HepG2 (cell line): ENCODE results near the gene IRF2BPL. TPM values are rescaled to one million over a fixed set of nuclear protein-coding genes. Genes with fewer than 3 reads are reported as not detected.
A peak's percentile ranks its signal among the peaks of the same experiment; 100 is the strongest.

Source experiments
- ATAC-seq: fragments of 200-7000 bp; cut with Tn5 transposase; 3 replicates; pipeline ENCODE4 v1.9.1; 2020; ENCODE audit warnings: mild to moderate bottlenecking, moderate library complexity
- BruUV-seq: library from RNA; stranded (reverse); fragments of 400-500 nt; replicated peaks from 2 replicates; lab custom pipeline; 2021; lab: Mats Ljungman, UMichigan
- CTCF ChIA-PET: fragments of 300-600 bp; formaldehyde crosslinking; extraction: SDS; loops from one replicate; lab custom pipeline; 2021; ENCODE audit warnings: low total read pairs, inconsistent platforms, low intra/inter-chr PET ratio; lab: Yijun Ruan, JAX
- POLR2A ChIA-PET: fragments of 350-600 bp; sonication (Branson Sonifier 250); formaldehyde crosslinking; loops from one replicate; lab custom pipeline; 2020; ENCODE audit warnings: antibody characterized with exemption, inconsistent platforms; lab: Yijun Ruan, JAX
- DNase-seq: peaks from one replicate; pipeline ENCODE4 v3.0.0-alpha.2; 2015; ENCODE audit warnings: low spot score
- FAIRE-seq: peaks from 3 replicates; lab custom pipeline; 2011; peaks lifted over from hg19 to GRCh38; lab: Jason Lieb, UNC
- H2AFZ ChIP-seq: one replicate; pipeline ENCODE4 v1.6.1; 2011; ENCODE audit warnings: low read length, inconsistent platforms
- H3K27ac ChIP-seq: fragments of 300-600 bp; 3 replicates; pipeline ENCODE4 v1.8.0; 2011; ENCODE audit warnings: mixed run types, mild to moderate bottlenecking, mixed read lengths, low read length, inconsistent platforms; ENCODE audit not compliant: insufficient read depth; ENCODE audit errors: extremely low read length
- H3K27me3 ChIP-seq, 2 experiments: fragments of 200-600 bp in 1 of 2; 2 replicates in 1 of 2; 3 replicates in 1 of 2; pipeline versions ENCODE4 v1.6.0 to v1.8.0; 2011; ENCODE audit warnings: low read length in 2 of 2, mild to moderate bottlenecking in 2 of 2, moderate library complexity in 2 of 2, inconsistent platforms in 1 of 2; ENCODE audit not compliant: insufficient read depth in 2 of 2, control insufficient read depth in 1 of 2
- H3K36me3 ChIP-seq, 2 experiments: fragments of 200-600 bp in 1 of 2; replicated peaks in 1 of 2; 2 replicates in 1 of 2; 3 replicates in 1 of 2; pipeline versions ENCODE4 v1.5.1 to v1.8.0; 2011; ENCODE audit warnings: low read length in 2 of 2, inconsistent platforms in 1 of 2; ENCODE audit not compliant: insufficient read depth in 2 of 2, control insufficient read depth in 1 of 2
- H3K4me1 ChIP-seq: 2 replicates; pipeline ENCODE4 v1.5.1; 2012; ENCODE audit warnings: low read length, inconsistent platforms; ENCODE audit not compliant: insufficient read depth
- H3K4me2 ChIP-seq: 2 replicates; pipeline ENCODE4 v1.6.0; 2011; ENCODE audit warnings: low read depth, low read length, inconsistent platforms
- H3K4me3 ChIP-seq, 3 experiments: fragments of 200-600 bp in 1 of 3; sonication (generic), shearing (Covaris generic) in 1 of 3; replicated peaks in 1 of 3; 2 replicates each; pipeline ENCODE4 v1.5.1; 2011 to 2016; ENCODE audit warnings: low read length in 3 of 3, inconsistent platforms in 2 of 3, low read depth in 2 of 3, mild to moderate bottlenecking in 2 of 3, control low read depth in 1 of 3, mixed read lengths in 1 of 3; ENCODE audit not compliant: insufficient read depth in 1 of 3
- H3K79me2 ChIP-seq: one replicate; pipeline ENCODE4 v1.6.1; 2011; ENCODE audit warnings: low read length, inconsistent platforms; ENCODE audit not compliant: insufficient read depth
- H3K9ac ChIP-seq: 2 replicates; pipeline ENCODE4 v1.6.0; 2011; ENCODE audit warnings: mild to moderate bottlenecking, low read depth, low read length, inconsistent platforms; ENCODE audit not compliant: insufficient read depth
- H3K9me3 ChIP-seq: 2 replicates; pipeline ENCODE4 v1.5.1; 2012; ENCODE audit warnings: mild to moderate bottlenecking, low read length
- H4K20me1 ChIP-seq: 2 replicates; pipeline ENCODE4 v1.6.0; 2011; ENCODE audit warnings: inconsistent platforms, mild to moderate bottlenecking, low read length, moderate library complexity; ENCODE audit not compliant: insufficient read depth
- MZF1 ChIP-seq: sonication (generic); formaldehyde crosslinking; IDR thresholded peaks from 2 replicates; pipeline ENCODE4 v1.8.1; 2023; ENCODE audit warnings: mild to moderate bottlenecking, missing genetic modification reagents, borderline replicate concordance
- SKI ChIP-seq: fragments of 450-650 bp; IDR thresholded peaks from one replicate; pipeline ENCODE4 v1.6.1; 2018; ENCODE audit warnings: mild to moderate bottlenecking; ENCODE audit not compliant: partially characterized antibody
- ZNF121 ChIP-seq: sonication (generic); formaldehyde crosslinking; IDR thresholded peaks from 2 replicates; pipeline ENCODE4 v1.5.0; 2020; ENCODE audit warnings: mild to moderate bottlenecking, missing genetic modification reagents
- ZNF274 ChIP-seq: sonication (generic); formaldehyde crosslinking; IDR thresholded peaks from 2 replicates; pipeline ENCODE4 v1.5.1; 2020; ENCODE audit warnings: mild to moderate bottlenecking, missing genetic modification reagents
- ZNF547 ChIP-seq: sonication (generic); formaldehyde crosslinking; IDR thresholded peaks from 2 replicates; pipeline ENCODE4 v1.5.1; 2020; ENCODE audit warnings: mild to moderate bottlenecking, missing genetic modification reagents
- WGBS: methylation state at CpG from one replicate; pipeline ENCODE4 v1.1.6; 2017; ENCODE audit warnings: low lambda C conversion rate; 5-methylcytosine and 5-hydroxymethylcytosine counted together
- in situ Hi-C: cut with HindIII; loops from 2 replicates; pipeline ENCODE4 v1.10.0; 2017; ENCODE audit warnings: low pct_unique_long_range_greater_than_20kb; ENCODE audit not compliant: extremely low pct_ligation_motif_present
- intact Hi-C: fragments of 100-400 bp; cut with micrococcal nuclease; formaldehyde crosslinking; loops from one replicate; pipeline ENCODE4 v1.10.0; 2022; ENCODE audit not compliant: unreplicated experiment
- polyA plus RNA-seq, 8 experiments: library from polyadenylated mRNA; depleted of rRNA in 3 of 8; stranded (reverse) in 7 of 8; unstranded in 1 of 8; fragments of >200 nt; fragmentation: Illumina TruSeq in 4 of 8; extraction: Trizol in 4 of 8; gene quantifications; 2 replicates each; pipeline versions ENCODE4 v1.2.1 to v1.2.3, GENCODE V29; 2011 to 2016; ENCODE audit warnings: low read depth in 4 of 8, missing spikeins in 1 of 8, mixed read lengths in 1 of 8; ENCODE audit not compliant: insufficient read depth in 1 of 8
- total RNA-seq, 5 experiments: library from RNA; depleted of rRNA; stranded (reverse); fragments of >200 nt; fragmentation: Illumina TruSeq; extraction: Trizol; gene quantifications; 2 replicates each; pipeline ENCODE4 v1.2.3, GENCODE V29; 2016; ENCODE audit warnings: low read depth in 1 of 5
- TF ChIP-seq, protein P1 (sequence below): sonication (generic); formaldehyde crosslinking; IDR thresholded peaks from 2 replicates; pipeline ENCODE4 v1.4.0; 2020; ENCODE audit warnings: missing genetic modification reagents, borderline replicate concordance
- TF ChIP-seq, protein P2 (sequence below): IDR thresholded peaks from 2 replicates; pipeline ENCODE4 v1.6.1; 2016; ENCODE audit warnings: low read depth, borderline replicate concordance

Gene IRF2BPL
- total and polyA plus RNA-seq, 2 of the 13 experiments (the other 11 are each of a cell fraction or from before 2014, with no cell fraction given): 6.6 to 8.4 TPM

DNA sequence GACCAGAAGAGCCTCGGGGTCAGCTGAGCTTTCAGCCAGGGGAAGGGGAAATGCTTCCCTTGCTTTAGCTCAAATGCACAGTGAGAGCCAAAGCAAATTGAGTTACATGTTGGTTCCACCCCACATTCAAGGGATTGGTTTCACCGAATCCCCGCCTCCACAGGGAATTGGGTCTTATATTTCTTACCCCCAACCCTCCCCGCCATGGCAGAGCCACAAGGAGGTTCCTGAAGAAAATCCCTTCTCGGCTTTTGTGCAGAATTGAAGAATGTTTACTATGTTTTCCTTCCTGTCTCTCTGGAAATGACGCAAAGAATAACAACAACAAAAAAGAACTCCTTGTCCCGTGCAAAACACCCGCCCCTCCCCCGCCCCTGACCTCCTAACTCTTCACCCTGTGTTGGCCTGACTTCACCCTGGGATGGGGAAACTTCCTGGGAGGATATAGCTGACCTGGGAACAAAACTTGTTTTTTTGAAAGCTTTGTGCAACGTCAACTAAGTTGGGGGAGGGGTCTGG, 47.7 kb upstream of the IRF2BPL start:
- H3K9ac ChIP-seq: no peak overlapping the region
- H3K36me3 ChIP-seq: no peaks in the 10 kb centered on the region
- H3K4me2 ChIP-seq: no peak overlapping the region
- no peaks in the 10 kb centered on the region for H3K9me3 ChIP-seq
- H3K79me2 ChIP-seq: no peaks in the 10 kb centered on the region
- in situ Hi-C loops: no loop called here
- ATAC-seq (no peak), FAIRE-seq (no peak), DNase-seq (peak; percentile 19)
- intact Hi-C loops: no loop called here
- H4K20me1 ChIP-seq: no peaks in the 10 kb centered on the region
- H2AFZ ChIP-seq: no peak overlapping the region
- no TSS peak for BruUV-seq
- CTCF ChIA-PET: no interaction called here
- 23% methylated on average over 10 of the region's 10 CpGs for WGBS
- H3K4me1 ChIP-seq: peaks cover 16% of the 10 kb centered on the region
- H3K27ac ChIP-seq: no peak overlapping the region
- TF ChIP-seq, protein P1, sequence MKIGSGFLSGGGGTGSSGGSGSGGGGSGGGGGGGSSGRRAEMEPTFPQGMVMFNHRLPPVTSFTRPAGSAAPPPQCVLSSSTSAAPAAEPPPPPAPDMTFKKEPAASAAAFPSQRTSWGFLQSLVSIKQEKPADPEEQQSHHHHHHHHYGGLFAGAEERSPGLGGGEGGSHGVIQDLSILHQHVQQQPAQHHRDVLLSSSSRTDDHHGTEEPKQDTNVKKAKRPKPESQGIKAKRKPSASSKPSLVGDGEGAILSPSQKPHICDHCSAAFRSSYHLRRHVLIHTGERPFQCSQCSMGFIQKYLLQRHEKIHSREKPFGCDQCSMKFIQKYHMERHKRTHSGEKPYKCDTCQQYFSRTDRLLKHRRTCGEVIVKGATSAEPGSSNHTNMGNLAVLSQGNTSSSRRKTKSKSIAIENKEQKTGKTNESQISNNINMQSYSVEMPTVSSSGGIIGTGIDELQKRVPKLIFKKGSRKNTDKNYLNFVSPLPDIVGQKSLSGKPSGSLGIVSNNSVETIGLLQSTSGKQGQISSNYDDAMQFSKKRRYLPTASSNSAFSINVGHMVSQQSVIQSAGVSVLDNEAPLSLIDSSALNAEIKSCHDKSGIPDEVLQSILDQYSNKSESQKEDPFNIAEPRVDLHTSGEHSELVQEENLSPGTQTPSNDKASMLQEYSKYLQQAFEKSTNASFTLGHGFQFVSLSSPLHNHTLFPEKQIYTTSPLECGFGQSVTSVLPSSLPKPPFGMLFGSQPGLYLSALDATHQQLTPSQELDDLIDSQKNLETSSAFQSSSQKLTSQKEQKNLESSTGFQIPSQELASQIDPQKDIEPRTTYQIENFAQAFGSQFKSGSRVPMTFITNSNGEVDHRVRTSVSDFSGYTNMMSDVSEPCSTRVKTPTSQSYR (CRISPR knock-in tag): peak; percentile 11; the same call in 1 of the 2 replicates
- TF ChIP-seq SKI: no peak
- H3K27me3 ChIP-seq: no peaks in the 10 kb centered on the region; a peak in 2 of 5 replicates
- H3K4me3 ChIP-seq: no peak overlapping the region
- POLR2A ChIA-PET: no interaction called here

DNA sequence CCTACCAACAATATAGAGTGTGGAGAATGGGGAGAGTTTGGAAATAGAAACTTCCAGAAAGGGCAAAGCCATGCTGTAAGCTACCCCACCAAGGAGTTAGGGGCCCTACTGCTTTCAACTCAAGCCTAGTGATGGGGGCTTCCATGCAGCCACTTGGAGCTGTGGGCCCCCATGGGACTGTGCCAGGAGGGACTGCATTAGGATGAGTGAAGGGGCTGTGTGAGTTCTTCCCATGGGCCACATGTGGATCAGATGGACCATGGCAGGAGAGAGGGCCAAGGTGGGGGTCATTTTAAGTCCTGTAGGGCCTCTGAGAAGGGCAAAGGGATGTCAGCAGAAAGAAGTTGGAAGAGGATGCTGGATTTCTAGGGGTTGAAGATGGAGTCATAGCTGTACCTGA, 46.5 kb upstream of the IRF2BPL start:
- CTCF ChIA-PET: no interaction called here
- Histone ChIP-seq H3K4me1 (peaks cover 16% of the 10 kb centered on the region), H3K9me3 (no peaks in the 10 kb centered on the region), H3K4me3 (no peak overlapping the region), H3K27me3 (peaks cover 0 to 1% of the 10 kb centered on the region in 2 experiments; a peak in 3 of 5 replicates), H3K4me2 (no peak overlapping the region), H3K36me3 (no peaks in the 10 kb centered on the region), H3K27ac (no peak overlapping the region), H4K20me1 (no peaks in the 10 kb centered on the region), H2AFZ (no peak overlapping the region), H3K79me2 (no peaks in the 10 kb centered on the region), H3K9ac (no peak overlapping the region)
- TF ChIP-seq ZNF274 (CRISPR knock-in tag) (no peak), ZNF547 (CRISPR knock-in tag) (no peak), MZF1 (CRISPR knock-in tag) (no peak), ZNF121 (no peak)
- TF ChIP-seq, protein P2, sequence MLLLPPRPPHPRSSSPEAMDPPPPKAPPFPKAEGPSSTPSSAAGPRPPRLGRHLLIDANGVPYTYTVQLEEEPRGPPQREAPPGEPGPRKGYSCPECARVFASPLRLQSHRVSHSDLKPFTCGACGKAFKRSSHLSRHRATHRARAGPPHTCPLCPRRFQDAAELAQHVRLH (CRISPR knock-in tag): no peak
- no peak for ATAC-seq
- DNase-seq: no peak
- POLR2A ChIA-PET: no interaction called here
- FAIRE-seq: no peak
- intact Hi-C loops (no loop called here), in situ Hi-C loops (loop anchor here (5.0 kb wide), 1 partner anchor 208 kb away; no protein-coding TSS in a partner anchor)
- no TSS peak for BruUV-seq
